Body of pancreas (tissue), 4 donors: ENCODE results near the gene JMJD7.

ENCODE experiments used
- POLR2A ChIP-seq, 3 donors: fragments of 450-650 bp; IDR thresholded peaks; one replicate each; pipeline ENCODE4 v1.6.1; 2016; ENCODE audit warnings: antibody characterized with exemption in 3 of 3, mild to moderate bottlenecking in 2 of 3
- TF ChIP-seq, protein P1 (sequence below), 7 experiments: fragments of 450-650 bp in 4 of 7; fragments of 200-600 bp in 3 of 7; sonication (generic) in 3 of 7; IDR thresholded peaks; one replicate each; pipeline ENCODE4 v1.5.1; 2016 to 2019; ENCODE audit warnings: antibody characterized with exemption in 7 of 7

DNA sequence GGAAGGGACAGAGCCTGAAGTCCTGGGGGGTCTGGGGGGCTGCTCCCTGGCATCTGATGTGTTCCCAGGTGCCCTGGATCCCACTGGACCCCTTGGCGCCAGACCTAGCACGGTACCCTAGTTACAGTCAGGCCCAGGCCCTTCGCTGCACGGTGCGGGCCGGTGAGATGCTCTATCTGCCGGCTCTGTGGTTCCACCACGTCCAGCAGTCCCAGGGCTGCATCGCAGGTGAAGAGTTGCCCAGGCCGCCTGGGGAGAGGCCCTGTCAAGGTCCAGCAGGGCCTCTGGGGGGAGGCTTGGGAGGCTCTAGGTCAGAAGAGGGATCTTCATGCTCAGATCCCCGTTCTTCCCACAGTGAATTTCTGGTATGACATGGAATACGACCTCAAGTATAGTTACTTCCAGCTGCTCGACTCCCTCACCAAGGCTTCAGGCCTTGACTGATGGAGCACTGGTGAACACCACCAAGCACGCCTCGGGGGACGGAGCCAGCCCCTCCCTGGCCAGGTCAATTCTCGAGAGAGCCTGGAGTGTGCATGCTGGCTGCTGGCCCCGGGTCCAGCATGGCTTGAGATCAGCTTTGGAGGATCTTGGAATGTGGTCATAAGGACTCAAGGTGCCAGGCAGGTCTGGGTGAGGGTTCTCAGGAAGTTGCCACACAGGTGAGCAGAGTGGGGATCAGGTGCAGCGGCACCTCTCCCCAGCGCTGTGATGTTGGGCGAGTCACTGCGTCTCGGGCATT, 9.0 kb downstream of the JMJD7 start:
- TF ChIP-seq POLR2A (IDR thresholded peaks at IDR 0.05): no peak
- TF ChIP-seq, protein P1, sequence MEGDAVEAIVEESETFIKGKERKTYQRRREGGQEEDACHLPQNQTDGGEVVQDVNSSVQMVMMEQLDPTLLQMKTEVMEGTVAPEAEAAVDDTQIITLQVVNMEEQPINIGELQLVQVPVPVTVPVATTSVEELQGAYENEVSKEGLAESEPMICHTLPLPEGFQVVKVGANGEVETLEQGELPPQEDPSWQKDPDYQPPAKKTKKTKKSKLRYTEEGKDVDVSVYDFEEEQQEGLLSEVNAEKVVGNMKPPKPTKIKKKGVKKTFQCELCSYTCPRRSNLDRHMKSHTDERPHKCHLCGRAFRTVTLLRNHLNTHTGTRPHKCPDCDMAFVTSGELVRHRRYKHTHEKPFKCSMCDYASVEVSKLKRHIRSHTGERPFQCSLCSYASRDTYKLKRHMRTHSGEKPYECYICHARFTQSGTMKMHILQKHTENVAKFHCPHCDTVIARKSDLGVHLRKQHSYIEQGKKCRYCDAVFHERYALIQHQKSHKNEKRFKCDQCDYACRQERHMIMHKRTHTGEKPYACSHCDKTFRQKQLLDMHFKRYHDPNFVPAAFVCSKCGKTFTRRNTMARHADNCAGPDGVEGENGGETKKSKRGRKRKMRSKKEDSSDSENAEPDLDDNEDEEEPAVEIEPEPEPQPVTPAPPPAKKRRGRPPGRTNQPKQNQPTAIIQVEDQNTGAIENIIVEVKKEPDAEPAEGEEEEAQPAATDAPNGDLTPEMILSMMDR (IDR thresholded peaks at IDR 0.05): no peak
